DOHH2 (cell line): Measurements from ENCODE around the gene STX7.

ENCODE experiments used
- H3F3A ChIP-seq: fragments of 200-600 bp; sonication (generic), shearing (Covaris generic); 2 replicates; pipeline ENCODE4 v1.6.0; 2016; ENCODE audit warnings: antibody characterized with exemption, mild to moderate bottlenecking; ENCODE audit not compliant: control insufficient read depth, insufficient read depth
- H3K27ac ChIP-seq: fragments of 200-600 bp; sonication (generic); 2 replicates; pipeline ENCODE4 v1.5.1; 2014; ENCODE audit warnings: low read depth, mild to moderate bottlenecking, low read length, moderate library complexity
- H3K27me3 ChIP-seq: fragments of 200-600 bp; sonication (generic); 2 replicates; pipeline ENCODE4 v1.6.1; 2014; ENCODE audit warnings: mild to moderate bottlenecking, low read length, mixed read lengths; ENCODE audit not compliant: control insufficient read depth
- H3K36me3 ChIP-seq: fragments of 200-600 bp; sonication (generic); 2 replicates; pipeline ENCODE4 v1.6.1; 2014; ENCODE audit warnings: mild to moderate bottlenecking, low read length, moderate library complexity, mixed read lengths; ENCODE audit not compliant: control insufficient read depth
- H3K4me1 ChIP-seq: fragments of 200-600 bp; sonication (generic); 2 replicates; pipeline ENCODE4 v1.6.1; 2014; ENCODE audit warnings: mild to moderate bottlenecking, low read length, mixed read lengths; ENCODE audit not compliant: control insufficient read depth
- H3K4me2 ChIP-seq: fragments of 200-600 bp; sonication (generic); 2 replicates; pipeline ENCODE4 v1.6.0; 2014; ENCODE audit warnings: mild to moderate bottlenecking, low read length, moderate library complexity
- H3K4me3 ChIP-seq: fragments of 200-600 bp; sonication (generic); 2 replicates; pipeline ENCODE4 v1.5.1; 2014; ENCODE audit warnings: mild to moderate bottlenecking, low read length, mixed read lengths
- H3K79me2 ChIP-seq: fragments of 200-600 bp; sonication (generic); 2 replicates; pipeline ENCODE4 v1.6.1; 2014; ENCODE audit warnings: mild to moderate bottlenecking, low read length, mixed read lengths; ENCODE audit not compliant: control insufficient read depth
- H3K9me2 ChIP-seq: fragments of 200-600 bp; sonication (generic); replicated peaks from 2 replicates; pipeline ENCODE4 v1.6.1; 2014; ENCODE audit warnings: mild to moderate bottlenecking, low read length, mixed read lengths; ENCODE audit not compliant: control insufficient read depth
- H3K9me3 ChIP-seq: fragments of 200-600 bp; sonication (generic); 2 replicates; pipeline ENCODE4 v1.6.1; 2014; ENCODE audit warnings: antibody characterized with exemption, low read length, mixed read lengths; ENCODE audit not compliant: control insufficient read depth, insufficient read depth
- H4K20me1 ChIP-seq: fragments of 200-600 bp; sonication (generic); 2 replicates; pipeline ENCODE4 v1.6.0; 2014; ENCODE audit warnings: low read depth, mild to moderate bottlenecking, antibody characterized with exemption, low read length, moderate library complexity; ENCODE audit not compliant: control insufficient read depth, insufficient read depth
- EZH2phosphoT487 ChIP-seq: fragments of 200-600 bp; sonication (generic); IDR thresholded peaks from 2 replicates; pipeline ENCODE4 v1.6.1; 2017; ENCODE audit warnings: borderline replicate concordance, mild to moderate bottlenecking, antibody characterized with exemption, low read length, moderate library complexity, mixed read lengths
- TF ChIP-seq, protein P1 (sequence below): fragments of 200-600 bp; sonication (generic); IDR thresholded peaks from one replicate; pipeline ENCODE4 v1.5.1; 2014; ENCODE audit warnings: antibody characterized with exemption, mild to moderate bottlenecking, low read depth, low read length; ENCODE audit not compliant: poor library complexity, severe bottlenecking

STX7 gene

DNA sequence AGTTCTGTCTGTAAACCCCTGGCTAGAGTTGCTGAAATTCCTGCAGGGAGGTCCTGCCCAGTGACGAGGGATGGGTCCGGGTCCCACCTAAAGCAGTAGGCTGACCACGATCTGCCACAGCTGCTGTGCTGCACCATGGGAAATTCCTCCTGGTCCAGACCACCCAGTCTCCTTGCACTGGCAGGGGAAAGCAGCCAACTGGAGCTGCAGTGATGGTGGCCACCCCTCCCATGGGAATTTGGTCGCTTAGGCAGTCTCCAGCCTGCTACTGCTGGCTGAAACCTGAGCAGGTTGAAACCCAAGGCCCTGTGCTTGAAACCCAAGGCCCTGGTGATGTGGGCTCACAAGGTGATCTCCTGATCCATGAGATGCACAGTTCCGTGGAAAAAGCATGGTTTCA is 87.7 kb downstream of the STX7 start:
- no peak overlapping the region for H3K27ac ChIP-seq

DNA sequence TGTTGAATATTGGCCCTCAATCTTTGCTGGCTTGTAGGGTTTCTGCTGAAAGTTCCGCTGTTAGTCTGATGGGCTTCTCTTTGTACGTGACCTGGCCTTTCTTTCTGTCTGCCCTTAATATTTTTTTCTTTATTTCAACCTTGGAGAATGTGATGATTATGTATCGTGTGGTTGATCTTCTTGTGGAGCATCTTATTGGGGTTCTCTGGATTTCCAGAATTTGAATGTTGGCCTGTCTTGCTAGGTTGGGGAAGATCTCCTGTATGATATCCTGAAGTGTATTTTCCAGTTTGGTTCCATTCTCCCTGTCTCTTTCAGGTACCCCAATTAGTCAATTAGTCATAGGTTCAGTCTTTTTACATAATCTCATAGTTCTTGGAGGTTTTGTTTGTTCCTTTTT is 89.1 kb downstream of the STX7 start:
- Histone ChIP-seq H3K36me3 (no peaks in the 10 kb centered on the region), H3K9me3 (peaks cover 4% of the 10 kb centered on the region; the same call in 1 of the 2 replicates), H3K79me2 (no peaks in the 10 kb centered on the region), H3K4me1 (no peaks in the 10 kb centered on the region), H3K27ac (no peak overlapping the region), H3K9me2 (no peaks in the 10 kb centered on the region), H3K27me3 (no peaks in the 10 kb centered on the region), H3K4me3 (no peak overlapping the region), H3K4me2 (no peak overlapping the region), H4K20me1 (no peaks in the 10 kb centered on the region), H3F3A (no peaks in the 10 kb centered on the region)
- no peak for TF ChIP-seq EZH2phosphoT487
- TF ChIP-seq, protein P1, sequence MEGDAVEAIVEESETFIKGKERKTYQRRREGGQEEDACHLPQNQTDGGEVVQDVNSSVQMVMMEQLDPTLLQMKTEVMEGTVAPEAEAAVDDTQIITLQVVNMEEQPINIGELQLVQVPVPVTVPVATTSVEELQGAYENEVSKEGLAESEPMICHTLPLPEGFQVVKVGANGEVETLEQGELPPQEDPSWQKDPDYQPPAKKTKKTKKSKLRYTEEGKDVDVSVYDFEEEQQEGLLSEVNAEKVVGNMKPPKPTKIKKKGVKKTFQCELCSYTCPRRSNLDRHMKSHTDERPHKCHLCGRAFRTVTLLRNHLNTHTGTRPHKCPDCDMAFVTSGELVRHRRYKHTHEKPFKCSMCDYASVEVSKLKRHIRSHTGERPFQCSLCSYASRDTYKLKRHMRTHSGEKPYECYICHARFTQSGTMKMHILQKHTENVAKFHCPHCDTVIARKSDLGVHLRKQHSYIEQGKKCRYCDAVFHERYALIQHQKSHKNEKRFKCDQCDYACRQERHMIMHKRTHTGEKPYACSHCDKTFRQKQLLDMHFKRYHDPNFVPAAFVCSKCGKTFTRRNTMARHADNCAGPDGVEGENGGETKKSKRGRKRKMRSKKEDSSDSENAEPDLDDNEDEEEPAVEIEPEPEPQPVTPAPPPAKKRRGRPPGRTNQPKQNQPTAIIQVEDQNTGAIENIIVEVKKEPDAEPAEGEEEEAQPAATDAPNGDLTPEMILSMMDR: no peak

More for the DNA sequence above, 87.7 kb downstream of the STX7 start:
- Histone ChIP-seq H3K4me2 (no peak overlapping the region), H3K79me2 (no peaks in the 10 kb centered on the region), H4K20me1 (no peaks in the 10 kb centered on the region), H3K9me2 (no peaks in the 10 kb centered on the region), H3F3A (no peaks in the 10 kb centered on the region), H3K9me3 (peaks cover 4% of the 10 kb centered on the region; the same call in 1 of the 2 replicates), H3K4me3 (no peak overlapping the region), H3K36me3 (no peaks in the 10 kb centered on the region), H3K4me1 (no peaks in the 10 kb centered on the region), H3K27me3 (no peaks in the 10 kb centered on the region)
- TF ChIP-seq EZH2phosphoT487: no peak
- TF ChIP-seq, protein P1: no peak

DNA sequence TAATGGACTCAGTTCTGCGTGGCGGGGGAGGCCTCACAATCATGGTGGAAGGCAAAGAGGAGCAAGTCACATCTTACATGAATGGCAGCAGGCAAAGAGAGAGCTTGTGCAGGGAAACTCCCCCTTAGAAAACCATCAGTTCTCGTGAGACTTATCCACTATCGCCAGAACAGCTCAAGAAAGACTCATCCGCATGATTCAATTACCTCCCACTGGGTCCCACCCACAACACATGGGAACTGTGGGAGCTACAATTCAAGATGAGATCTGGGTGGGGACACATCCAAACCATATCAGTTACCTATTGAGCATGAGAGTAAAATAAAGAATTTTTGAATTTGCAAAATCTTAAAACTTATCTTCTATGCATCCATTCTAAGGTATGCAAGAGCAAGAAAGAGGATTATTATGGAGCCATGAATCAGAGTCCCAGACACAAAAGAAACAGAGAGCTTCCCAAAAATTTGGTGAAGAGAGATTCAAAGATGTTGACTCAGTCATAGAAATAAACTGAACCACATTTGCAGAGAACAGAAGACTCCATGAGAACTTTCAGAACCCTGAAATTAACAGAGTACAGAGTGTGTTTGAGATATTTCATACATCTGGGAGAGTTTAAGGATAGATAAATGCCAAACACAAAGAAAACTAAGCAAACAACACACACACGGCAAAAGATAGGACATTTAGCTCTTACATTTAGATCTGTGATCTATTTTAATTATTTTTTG is 94.5 kb downstream of the STX7 start:
- no peak overlapping the region for H3K27ac ChIP-seq
- TF ChIP-seq, protein P1: no peak
- no peak for TF ChIP-seq EZH2phosphoT487
- no peaks in the 10 kb centered on the region for H3F3A ChIP-seq
- H3K4me1 ChIP-seq: no peaks in the 10 kb centered on the region; the same call in 1 of the 2 replicates
- no peaks in the 10 kb centered on the region for H3K79me2 ChIP-seq
- no peaks in the 10 kb centered on the region for H3K9me2 ChIP-seq
- no peak overlapping the region for H3K4me2 ChIP-seq
- H3K4me3 ChIP-seq: no peak overlapping the region
- H4K20me1 ChIP-seq: no peaks in the 10 kb centered on the region
- H3K9me3 ChIP-seq: peaks cover 18% of the 10 kb centered on the region
- H3K27me3 ChIP-seq: no peaks in the 10 kb centered on the region
- no peaks in the 10 kb centered on the region for H3K36me3 ChIP-seq
